SU-DHL-6 (cell line): ENCODE measurements around the gene DOK4.

Experiments
- EZH2phosphoT487 ChIP-seq: fragments of 200-600 bp; sonication (generic), shearing (Covaris generic); conservative IDR thresholded peaks from 2 replicates; pipeline ENCODE4 v1.6.1; 2018; ENCODE audit warnings: mild to moderate bottlenecking, antibody characterized with exemption, low read length, moderate library complexity, mixed read lengths
- TF ChIP-seq, protein P1 (sequence below): fragments of 200-600 bp; sonication (generic); IDR thresholded peaks from one replicate; pipeline ENCODE4 v1.5.1; 2017; ENCODE audit warnings: antibody characterized with exemption, mild to moderate bottlenecking, low read length, moderate library complexity; ENCODE audit not compliant: insufficient read depth, poor library complexity, severe bottlenecking

DNA sequence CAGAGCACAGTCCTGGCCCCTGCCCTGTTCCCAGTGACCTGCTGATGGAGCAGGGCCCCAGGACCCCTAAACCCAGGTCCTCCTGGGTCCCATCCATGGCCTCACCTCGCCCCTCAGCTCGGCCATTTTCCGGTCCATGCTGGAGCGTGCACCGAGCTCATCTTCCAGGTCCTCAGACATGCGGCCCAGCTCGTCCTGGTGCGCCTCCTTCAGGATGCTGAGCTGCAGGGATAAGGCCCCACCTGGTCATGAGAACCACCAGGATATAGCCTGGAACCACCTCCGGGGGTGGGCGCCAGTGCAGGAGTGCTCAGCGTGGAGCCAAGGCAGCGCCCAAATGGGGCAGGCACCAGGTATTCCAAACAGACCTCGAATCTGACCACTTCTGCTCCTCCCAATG, 32.2 kb upstream of the DOK4 start:
- TF ChIP-seq, protein P1, sequence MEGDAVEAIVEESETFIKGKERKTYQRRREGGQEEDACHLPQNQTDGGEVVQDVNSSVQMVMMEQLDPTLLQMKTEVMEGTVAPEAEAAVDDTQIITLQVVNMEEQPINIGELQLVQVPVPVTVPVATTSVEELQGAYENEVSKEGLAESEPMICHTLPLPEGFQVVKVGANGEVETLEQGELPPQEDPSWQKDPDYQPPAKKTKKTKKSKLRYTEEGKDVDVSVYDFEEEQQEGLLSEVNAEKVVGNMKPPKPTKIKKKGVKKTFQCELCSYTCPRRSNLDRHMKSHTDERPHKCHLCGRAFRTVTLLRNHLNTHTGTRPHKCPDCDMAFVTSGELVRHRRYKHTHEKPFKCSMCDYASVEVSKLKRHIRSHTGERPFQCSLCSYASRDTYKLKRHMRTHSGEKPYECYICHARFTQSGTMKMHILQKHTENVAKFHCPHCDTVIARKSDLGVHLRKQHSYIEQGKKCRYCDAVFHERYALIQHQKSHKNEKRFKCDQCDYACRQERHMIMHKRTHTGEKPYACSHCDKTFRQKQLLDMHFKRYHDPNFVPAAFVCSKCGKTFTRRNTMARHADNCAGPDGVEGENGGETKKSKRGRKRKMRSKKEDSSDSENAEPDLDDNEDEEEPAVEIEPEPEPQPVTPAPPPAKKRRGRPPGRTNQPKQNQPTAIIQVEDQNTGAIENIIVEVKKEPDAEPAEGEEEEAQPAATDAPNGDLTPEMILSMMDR, result no peak
- no peak for TF ChIP-seq EZH2phosphoT487
